ENCODE data around the gene SEC14L2.

SEC14L2 gene

DNA sequence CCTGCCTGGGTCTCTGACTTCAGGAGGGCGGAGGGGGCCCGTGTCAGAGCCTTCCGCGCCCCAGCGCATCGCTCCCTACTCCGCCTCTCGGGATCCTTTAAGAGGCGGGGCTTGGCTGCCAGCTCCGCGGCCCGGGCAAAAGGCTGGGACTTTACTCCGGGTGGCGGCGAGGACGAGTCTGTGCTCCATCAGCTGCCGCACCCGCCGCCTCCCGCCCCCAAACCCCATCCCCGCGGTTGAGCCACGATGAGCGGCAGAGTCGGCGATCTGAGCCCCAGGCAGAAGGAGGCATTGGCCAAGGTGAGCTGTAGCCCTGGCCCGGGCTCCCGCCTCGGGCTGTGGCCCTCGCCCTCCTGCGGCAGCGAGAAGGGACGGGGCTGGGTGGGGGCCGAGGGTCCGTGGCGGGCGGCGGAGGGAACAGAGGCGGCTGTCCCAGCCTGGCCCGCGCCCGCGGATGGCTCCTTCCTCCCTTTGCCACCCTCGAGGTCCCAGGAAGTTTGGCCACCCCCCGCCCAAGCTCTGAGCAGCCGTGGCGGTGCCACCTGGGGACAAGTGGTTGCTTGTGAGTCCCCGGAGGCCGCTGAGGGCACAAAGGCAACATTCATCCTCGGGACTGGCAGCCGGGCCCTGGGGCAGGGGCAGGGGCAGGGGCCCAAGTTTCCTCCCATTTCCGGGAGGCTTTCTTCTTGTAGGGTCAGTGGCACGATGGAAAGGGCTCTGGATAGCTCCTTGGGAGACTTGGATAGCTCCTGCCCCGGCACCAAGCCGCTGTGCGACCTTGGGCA lies at the start of gene SEC14L2:
Gene SEC14L2, plus strand, starts transcription at position 148 of the 785 bp plus-strand sequence. Its CDS starts 99 bp downstream, at position 247.
- peak in 56 of 58 donors; percentile 24 to 84 (median 71) for DNase-seq

DNA sequence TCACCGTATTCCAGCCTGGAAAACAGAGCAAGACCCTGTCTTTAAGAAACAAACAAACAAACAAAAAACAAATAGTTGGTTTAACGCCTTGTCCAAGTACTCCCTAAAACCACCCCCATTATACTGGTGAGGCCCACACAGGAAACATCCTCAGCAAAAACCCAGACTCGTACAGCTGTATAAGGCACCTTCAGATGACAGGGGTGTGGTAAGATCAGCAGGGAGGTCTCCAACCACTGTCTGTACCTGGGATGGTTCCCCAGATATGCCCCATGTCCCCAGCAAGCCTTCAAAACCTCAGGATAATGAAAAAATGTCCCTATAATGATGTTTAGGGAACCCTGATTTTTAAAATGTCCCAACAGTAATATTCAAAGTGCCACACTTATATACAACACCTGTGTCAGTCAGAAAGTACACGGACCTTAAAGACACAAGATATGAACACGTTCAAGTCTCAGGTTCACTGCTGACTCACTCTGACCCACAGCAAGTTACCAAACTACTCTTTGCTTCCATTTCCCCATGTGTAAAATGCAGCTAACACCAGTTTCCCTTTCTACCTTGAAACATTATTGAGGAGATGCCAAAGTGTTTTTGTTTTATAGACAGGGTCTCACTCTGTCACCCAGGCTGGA lies 49.4 kb upstream of the SEC14L2 start:
- DNase-seq: no peak

DNA sequence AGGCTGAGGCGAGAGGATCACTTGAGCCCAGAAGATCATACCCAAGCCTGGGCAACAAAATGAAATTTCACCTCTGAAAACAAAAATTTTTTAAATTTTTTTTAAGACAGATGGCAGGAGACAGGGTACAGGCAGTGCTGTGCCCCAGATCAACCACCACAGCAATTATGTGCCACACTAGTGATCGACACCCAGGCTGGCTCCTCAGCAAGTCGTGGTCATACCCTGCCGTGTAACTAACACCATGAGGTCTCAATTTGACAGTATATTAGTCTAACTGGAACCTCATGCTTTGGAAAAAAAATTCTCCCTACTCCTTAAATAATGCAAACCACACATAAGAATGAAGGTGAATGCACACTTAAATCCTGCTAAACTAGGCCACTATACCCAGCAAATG lies 48.4 kb upstream of the SEC14L2 start:
- DNase-seq: no peak

DNA sequence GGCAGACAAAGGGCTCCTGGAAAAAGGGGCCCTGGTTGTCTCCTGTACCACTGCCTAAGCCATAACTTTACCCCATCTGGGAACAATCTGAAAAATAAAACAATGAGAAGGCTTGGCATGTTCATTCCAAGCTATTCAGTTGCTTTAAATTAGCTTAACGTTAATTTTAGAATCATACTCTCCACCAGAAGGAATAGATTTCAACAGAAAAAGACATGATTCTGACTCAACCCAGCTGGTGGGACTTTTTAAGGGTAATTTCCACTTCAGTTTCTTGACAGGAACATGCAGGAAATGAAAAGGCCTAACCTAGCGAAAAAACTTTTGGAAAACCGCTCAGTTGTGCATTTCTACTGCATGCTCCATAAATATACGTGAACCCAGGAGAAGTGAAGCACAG lies 48.0 kb upstream of the SEC14L2 start:
- no peak for DNase-seq

DNA sequence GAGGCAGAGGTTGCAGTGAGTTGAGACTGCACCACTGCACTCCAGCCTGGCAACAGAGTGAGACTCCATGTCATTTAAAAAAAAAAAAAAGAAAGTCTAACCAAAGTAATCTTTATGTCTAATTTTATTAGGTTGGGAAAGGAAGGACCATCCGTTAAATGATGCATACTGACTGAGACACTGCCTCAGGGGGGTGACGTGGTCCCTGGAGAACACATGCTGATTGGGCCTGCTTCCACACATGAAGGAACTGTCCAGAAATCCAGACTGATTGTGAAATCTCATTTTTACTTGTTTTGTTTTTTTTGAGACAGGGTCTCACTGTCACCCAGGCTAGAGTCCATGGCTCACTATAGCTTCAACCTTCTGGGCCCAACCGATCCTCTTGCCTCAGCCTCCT lies 45.6 kb upstream of the SEC14L2 start:
- no peak for DNase-seq

DNA sequence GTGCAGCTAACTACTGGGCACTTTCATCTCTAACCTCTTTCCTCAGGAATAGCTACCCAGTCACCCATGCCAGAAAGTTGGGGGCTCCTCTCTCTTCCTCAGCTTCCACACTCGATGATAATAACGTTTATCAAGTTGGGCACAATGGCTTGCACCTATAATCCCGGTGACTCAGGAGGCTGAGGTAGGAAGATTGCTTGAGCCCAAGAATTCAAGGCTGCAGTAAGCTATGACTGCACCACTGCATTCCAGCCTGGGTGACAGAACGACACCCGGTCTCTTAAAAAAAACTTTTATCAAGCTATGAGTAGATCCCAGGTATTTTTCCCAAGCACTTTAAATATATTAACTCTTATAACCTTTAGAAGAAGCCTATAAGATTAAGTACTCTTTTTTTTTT lies 42.2 kb upstream of the SEC14L2 start:
- no peak for DNase-seq

DNA sequence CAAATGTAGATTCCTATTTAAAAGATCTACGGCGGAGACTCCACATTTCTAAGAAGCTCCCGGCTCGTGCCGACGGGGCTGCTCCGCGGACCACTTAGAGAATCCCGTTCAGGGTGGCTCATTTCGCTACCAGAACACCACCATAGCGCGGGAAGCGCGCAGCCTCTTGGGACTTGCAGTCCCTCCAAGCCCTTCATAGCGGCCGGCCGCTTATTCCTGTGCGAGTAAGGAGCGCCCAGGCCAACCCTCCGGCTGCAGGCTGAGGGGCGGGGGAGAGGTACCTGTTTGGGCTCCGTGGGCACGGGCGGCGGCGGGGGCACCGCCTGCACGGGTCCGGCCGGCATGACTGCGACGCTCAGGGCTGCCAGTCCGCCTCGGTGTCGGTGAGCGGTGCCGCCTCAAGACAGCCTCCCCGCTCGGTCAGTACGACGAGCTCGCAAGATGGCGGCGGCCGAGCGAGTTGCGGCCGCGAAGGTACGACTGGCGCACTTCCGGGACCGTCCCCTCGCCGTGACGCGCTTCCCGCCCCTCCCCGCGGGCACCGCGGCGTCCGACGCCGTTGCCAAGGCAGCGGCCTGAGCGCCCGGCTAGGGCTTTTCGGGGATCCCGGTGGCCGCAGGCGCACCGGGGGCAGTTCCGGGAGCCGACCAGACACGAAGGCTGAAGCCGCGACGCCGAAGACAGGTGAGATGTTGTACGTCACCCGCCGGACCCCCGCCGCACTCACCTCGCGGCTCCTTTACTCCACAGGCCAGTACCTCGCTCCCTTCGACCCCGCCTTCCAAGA lies 40.2 kb upstream of the SEC14L2 start, which contains the start of the genes CCDC157 and SF3A1:
Gene CCDC157, plus strand, starts transcription at position 559 of the 787 bp plus-strand sequence. CDS start 8,994 bp downstream, outside the sequence.
Gene SF3A1, minus strand, starts transcription at position 446 of the 787 bp plus-strand sequence. Its CDS starts 102 bp downstream, at position 344.
- DNase-seq: peak; percentile 63 to 94 (median 86)

DNA sequence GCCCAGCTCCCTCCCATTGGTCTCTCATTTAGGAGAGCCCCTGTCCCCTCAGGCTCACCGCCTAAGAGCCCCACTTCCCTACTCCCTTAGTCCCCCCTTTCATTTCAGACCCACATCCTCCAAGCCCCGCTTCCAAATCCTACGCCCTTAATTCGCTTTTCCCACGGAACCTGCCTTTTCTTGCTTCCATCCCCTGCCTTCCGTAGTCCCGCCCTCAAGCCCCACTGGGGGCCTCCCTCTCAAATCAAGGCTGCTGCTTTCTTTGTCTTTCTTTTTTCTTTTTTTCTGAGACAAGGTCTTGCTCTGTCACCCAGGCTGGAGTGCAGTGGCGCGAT lies 39.6 kb upstream of the SEC14L2 start:
- DNase-seq: no peak

DNA sequence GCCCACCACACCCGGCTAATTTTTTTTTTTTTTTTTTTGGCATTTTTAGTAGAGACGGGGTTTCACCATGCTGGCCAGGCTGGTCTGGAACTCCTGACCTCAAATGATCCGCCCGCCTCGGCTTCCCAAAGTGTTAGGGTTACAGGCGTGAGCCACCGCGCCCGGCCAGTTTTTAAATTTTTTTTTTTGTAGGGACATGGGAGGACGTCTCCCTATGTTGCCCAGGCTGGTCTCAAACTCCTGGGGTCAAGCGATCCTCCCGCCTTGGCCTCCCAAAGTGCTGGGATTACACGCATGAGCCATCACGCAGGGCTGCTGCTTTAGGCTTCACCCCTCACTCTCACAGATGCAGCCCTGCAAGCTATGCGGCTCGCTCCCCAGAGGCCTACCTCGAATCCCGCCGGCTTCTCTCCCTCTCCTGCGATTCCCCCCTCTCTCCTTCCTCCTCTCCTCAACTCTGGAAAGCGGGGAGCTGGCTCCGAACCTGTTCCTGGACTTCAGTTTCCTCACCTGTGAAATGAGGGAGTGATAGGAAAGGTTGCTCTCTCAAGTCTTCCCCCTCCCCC lies 39.1 kb upstream of the SEC14L2 start:
- DNase-seq: no peak

DNA sequence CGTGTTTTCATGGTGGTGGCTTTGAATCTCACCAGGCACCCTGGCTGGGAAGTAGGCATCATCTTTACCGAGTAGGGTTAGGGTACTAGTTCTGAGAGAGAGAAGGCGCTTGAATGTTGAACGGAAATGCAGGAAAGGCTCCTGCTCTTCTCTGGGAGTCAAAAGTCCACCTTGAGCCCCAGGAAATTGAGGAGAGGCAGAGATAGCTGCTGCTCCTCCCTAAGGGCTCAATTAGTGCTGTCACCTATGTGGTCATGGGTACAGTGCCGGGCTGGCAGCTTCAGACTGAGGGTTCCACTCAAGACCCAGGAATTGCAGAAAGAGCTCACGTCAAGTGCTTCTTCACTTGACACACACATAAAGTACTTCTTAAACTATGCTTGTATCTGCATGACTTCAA lies 38.3 kb upstream of the SEC14L2 start:
- no peak for DNase-seq

DNA sequence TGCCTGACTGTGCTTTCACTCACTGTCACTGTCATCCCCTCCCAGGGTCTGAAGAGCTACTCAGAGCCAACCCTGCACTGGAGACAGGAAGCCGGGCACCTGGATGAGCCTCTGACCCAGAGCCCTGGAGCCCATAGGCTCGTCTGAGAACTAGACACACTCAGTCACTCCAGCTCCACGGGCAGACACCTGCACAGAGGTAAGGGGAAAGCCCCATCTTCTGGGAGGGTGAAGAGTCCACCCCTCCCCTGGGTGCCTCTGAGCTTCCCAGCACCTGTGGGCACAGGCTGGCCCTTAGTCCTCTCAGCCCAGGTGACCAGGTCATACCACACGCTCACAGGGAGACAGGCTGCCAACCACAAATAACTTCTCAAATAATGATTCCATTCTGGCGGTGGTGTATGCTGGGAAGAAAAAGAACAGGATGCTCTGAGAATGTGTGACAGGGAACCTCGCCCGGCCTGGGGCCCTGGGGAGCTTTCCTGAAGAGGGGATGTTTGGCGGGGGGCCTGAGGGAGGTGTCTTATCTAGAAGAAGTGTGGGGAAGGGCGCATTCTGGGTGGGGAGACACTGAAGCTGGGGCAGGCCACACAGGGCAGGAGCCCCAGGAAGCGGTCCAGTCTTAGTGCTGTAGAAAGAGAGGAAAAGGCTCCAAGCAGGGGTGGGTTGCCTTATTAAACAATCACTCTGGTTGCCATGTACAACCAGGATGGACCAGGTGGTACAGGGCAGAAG lies 34.7 kb upstream of the SEC14L2 start:
- no peak for DNase-seq

DNA sequence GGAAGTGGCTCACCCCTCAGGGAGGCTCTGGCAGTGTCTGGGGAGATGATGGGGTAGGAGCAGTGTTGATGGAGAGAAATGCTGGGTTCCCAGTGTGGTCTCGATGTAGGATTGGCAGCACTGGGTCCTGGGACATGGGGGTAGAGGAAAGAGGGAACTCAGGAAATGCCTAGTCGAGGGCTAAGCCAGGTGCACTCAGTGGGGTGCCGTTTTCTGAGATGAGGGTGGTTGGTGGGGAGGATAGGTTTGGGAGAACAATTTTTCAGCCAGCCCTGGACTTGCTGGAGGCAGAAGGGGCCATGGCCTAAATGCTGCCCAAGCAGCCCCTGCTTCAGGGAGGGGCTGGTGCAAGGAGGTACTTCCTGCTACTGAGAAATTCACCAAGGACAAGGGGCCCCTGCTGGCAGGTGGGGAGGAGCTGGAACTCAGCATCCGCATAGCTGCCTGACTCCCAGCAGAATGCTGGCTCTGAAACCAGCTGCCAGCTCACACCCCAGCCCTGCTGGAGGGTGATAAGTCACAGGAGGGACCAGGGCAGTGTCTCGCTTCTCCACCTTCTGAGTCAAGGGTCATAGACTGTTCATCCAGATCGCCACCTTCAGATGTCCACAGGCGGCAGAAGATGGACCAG lies 34.1 kb upstream of the SEC14L2 start:
- no peak for DNase-seq

DNA sequence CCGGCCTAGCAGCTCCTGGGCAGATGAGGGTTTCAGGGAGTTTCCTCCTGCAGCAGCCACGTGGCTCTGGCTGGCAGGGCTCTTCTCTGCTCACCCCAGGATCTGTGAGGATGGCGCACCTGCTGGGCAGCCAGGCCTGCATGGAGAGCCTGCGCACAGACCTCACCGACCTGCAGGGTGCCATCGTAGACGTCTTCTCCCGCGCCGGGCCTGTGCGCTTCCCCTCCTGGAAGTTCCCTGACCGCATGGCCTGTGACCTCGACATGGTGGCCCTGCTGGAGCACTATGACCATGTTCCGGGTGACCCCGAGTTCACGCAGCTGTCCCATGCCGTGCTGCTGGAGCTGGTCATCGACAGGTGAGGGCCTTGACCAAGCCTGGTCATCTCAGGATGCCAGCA lies 30.9 kb upstream of the SEC14L2 start:
- DNase-seq: no peak

DNA sequence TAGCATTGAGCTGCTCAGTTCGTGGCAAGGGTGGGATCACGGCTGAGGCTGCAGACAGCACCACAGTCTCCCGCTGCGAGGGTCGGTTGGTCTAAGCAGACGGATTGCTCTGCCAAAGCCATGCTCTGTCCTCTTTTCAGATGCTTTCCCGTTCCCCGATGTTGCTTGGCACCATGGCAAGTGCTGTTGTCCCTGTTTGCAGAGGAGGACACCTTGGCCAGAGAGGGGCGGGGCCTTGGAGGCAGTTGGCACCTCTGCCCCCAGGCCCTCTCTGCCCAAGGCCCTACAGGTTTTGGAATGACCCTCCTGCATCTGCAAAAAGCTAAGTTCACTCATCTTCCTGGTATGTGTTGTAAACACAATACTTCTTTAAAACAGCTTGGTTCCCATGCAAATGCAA lies 28.4 kb upstream of the SEC14L2 start:
- DNase-seq: no peak

DNA sequence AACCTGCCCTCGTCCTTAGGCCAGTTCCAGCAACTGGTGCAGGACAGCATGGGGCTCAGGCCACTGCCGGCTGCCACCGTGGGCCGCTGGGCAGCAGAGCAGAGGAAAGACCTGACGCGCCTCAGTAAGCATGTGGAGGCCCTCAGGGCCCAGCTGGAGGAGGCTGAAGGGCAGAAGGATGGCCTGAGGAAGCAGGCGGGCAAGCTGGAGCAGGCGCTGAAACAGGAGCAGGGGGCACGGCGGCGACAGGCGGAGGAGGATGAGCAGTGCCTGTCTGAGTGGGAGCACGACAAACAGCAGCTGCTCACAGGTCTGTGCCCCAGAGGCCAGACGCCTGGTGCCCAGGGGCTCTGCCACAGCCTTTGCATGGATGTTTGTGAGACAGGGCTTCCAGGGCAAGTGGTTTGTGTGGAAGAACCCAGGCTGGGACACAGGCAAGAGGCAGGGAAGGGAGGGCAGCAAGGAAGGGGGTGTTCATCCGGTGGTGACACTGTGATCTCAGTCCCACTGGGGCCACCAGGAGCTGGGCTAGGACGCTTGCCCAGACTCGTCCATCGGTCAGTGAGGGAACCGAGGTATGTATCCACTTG lies 26.1 kb upstream of the SEC14L2 start:
- no peak for DNase-seq

DNA sequence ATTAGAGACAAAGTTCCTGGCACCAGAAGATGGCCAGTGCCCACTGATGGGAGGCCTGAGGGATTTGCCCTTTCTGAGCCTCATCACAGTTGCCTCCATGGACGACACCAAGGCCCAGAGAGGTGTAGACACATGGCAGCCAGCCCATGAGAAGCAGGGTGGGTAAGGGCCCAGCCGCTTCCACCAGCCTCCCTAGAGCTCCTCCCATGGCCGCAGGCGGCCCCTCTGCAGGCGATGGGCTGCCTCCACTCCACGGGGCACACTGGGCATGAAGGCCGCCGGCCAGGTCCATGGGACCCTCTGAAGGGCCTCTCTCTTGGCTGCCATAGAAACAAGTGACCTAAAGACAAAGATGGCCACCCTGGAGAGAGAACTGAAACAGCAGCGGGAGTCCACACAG lies 25.5 kb upstream of the SEC14L2 start:
- no peak for DNase-seq

DNA sequence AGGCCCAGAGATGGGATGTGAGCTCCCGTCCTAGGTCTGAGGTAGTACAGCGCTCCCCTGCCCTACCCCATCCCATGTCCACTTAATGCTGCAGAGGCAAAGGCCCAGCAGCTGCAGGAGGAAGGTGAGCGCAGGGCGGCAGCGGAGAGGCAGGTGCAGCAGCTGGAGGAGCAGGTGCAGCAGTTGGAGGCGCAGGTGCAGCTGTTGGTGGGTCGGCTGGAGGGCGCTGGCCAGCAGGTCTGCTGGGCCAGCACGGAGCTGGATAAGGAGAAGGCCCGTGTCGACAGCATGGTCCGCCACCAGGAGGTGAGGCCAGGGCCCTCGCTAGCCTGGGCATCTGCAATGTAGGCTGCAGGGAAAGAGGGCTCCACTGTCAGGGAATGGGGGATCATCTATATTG lies 24.8 kb upstream of the SEC14L2 start:
- DNase-seq: no peak

DNA sequence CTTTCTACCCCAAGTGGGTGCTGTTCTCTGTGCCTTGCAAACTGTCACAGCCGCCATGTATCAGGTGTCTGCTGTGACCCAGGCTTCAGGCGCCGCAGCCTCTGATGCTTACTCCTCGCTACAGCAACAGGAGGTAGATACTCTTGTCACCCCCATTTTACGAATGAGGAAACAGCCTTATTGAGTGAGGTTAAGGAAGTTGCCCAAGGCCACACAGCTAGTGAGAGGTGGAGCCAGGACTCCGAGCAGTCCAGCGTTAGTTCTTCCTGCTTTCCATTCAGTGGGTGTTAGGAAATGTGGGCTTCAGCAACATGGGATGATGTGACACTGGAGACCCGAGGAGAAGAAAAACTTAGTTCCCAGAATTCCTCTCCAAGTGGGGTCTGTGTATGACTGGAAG lies 23.9 kb upstream of the SEC14L2 start:
- no peak for DNase-seq

DNA sequence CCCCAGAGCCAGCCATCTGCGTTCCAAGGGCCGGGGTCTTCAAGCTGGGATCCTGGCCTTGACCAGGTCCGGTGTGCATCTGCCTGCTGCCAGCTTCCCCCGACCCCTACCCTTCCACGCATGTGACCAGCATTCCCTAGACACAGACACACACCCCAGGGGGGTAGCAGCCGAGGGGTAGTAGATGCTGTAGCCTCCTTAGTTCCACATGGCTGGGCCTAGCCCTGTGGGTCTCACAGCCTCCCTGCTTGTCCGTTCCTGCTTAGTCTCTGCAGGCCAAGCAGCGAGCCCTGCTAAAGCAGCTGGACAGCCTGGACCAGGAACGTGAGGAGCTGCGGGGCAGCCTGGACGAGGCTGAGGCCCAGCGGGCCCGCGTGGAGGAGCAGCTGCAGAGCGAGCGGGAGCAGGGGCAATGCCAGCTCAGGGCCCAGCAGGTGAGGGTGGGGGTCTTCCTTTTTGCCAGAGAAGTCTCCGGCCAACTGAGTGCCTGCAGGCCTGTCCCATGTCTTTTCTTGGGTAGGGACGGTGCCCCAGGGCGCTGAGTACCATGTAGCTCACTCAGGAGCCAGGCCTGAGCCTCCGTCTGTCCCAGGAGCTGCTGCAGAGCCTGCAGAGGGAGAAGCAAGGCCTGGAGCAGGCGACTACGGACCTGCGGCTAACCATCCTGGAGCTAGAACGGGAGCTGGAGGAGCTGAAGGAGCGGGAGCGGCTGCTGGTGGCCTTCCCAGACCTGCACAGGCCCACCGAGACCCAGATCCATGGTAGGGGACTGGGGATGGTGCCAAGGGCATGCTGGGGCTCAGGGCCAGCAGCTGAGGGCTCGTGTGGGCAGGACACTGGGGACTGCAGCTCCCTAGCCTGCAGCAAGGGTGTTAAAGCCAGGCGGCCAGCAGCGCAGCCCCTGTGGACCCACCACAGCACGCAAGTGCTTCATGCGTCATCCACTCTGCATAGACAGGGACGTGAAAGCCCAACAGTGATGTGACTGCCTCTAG lies 23.2 kb upstream of the SEC14L2 start:
- DNase-seq: peak in 3 of 58 donors; percentile 1 to 39 (median 6)

All from anterior cingulate cortex (tissue), 58 donors.